GM04503 (cell line): ENCODE measurements around the gene KCNQ1OT1.

ENCODE experiments used
- DNase-seq: peaks from one replicate; pipeline ENCODE4 v3.0.0-alpha.2; 2012; ENCODE audit warnings: low read depth

Gene KCNQ1OT1

GRCh38 chr11:2581931-2582350, 117.9 kb downstream of the KCNQ1OT1 start:
- DNase-seq = no peak

GRCh38 chr11:2581151-2581930, 118.5 kb downstream of the KCNQ1OT1 start:
- DNase-seq = no peak

- no peak for DNase-seq
These were observed 119.2 kb downstream of the KCNQ1OT1 start for GRCh38 chr11:2580571-2581001.

GRCh38 chr11:2580061-2580421, 119.8 kb downstream of the KCNQ1OT1 start:
- no peak for DNase-seq

GRCh38 chr11:2579315-2580060, 120.3 kb downstream of the KCNQ1OT1 start:
- DNase-seq = no peak

GRCh38 chr11:2578929-2579270, 120.9 kb downstream of the KCNQ1OT1 start:
- DNase-seq = no peak

- no peak for DNase-seq
These were observed 121.5 kb downstream of the KCNQ1OT1 start for GRCh38 chr11:2577991-2578928.

GRCh38 chr11:2577031-2577990, 122.5 kb downstream of the KCNQ1OT1 start:
- no peak for DNase-seq

- DNase-seq = no peak
These were observed 123.2 kb downstream of the KCNQ1OT1 start for GRCh38 chr11:2576549-2576948.

- DNase-seq = no peak
These were observed 123.7 kb downstream of the KCNQ1OT1 start for GRCh38 chr11:2576111-2576510.

- DNase-seq = no peak
These were observed 124.2 kb downstream of the KCNQ1OT1 start for GRCh38 chr11:2575591-2576051.

- no peak for DNase-seq
These were observed 125.0 kb downstream of the KCNQ1OT1 start for GRCh38 chr11:2574553-2575535.

- DNase-seq = no peak
These were observed 125.7 kb downstream of the KCNQ1OT1 start for GRCh38 chr11:2574043-2574552.

GRCh38 chr11:2573240-2574042, 126.4 kb downstream of the KCNQ1OT1 start:
- no peak for DNase-seq

- no peak for DNase-seq
These were observed 127.1 kb downstream of the KCNQ1OT1 start for GRCh38 chr11:2572491-2573239.

- DNase-seq = no peak
These were observed 128.1 kb downstream of the KCNQ1OT1 start for GRCh38 chr11:2571598-2572281.

- DNase-seq = no peak
These were observed 128.8 kb downstream of the KCNQ1OT1 start for GRCh38 chr11:2570841-2571597.
